NCI-H526 (cell line): ENCODE measurements around the gene HSD17B13.

Experiments
- DNase-seq, 2 experiments: peaks; one replicate each; lab custom pipeline; 2025; lab: John Stamatoyannopoulos, UW

Gene HSD17B13

GRCh38 chr4:87266986-87267385 lies 55.7 kb downstream of the HSD17B13 start:
- no peak for DNase-seq

GRCh38 chr4:87262886-87263285 lies 59.8 kb downstream of the HSD17B13 start:
- no peak for DNase-seq

- DNase-seq = no peak
These were observed 62.2 kb downstream of the HSD17B13 start for GRCh38 chr4:87260477-87260876.

- no peak for DNase-seq
These were observed 64.0 kb downstream of the HSD17B13 start for GRCh38 chr4:87258677-87259076.

GRCh38 chr4:87257523-87257922 lies 65.2 kb downstream of the HSD17B13 start:
- DNase-seq = no peak

GRCh38 chr4:87255755-87256154 lies 66.9 kb downstream of the HSD17B13 start:
- no peak for DNase-seq
